ENCODE measurements around the gene FRMPD4. TPM values are rescaled to one million over a fixed set of nuclear protein-coding genes. Genes with fewer than 3 reads are reported as not detected.
A peak's percentile ranks its signal among the peaks of the same experiment; 100 is the strongest.

FRMPD4 gene
- total RNA-seq, 1 donor from 2014 or later, result 0.13 TPM

GRCh38 chrX:12332786-12333347, 194.6 kb downstream of the FRMPD4 start:
- intact Hi-C loops (cut with DNase I), result no loop called here
- DNase-seq (ENCODE audit: low spot score) (no peak), ATAC-seq (no peak)

- no peak for ATAC-seq
- intact Hi-C loops (cut with DNase I), result no loop called here
- DNase-seq (ENCODE audit: low spot score), result no peak
These were observed 201.6 kb downstream of the FRMPD4 start for GRCh38 chrX:12339921-12340320.

- no peak for DNase-seq (ENCODE audit: low spot score)
- ATAC-seq, result no peak
- intact Hi-C loops (cut with DNase I), result no loop called here
These were observed 206.7 kb downstream of the FRMPD4 start for GRCh38 chrX:12344954-12345353.

GRCh38 chrX:12349201-12349600, 210.9 kb downstream of the FRMPD4 start:
- DNase-seq (ENCODE audit: low spot score) (no peak), ATAC-seq (no peak)
- intact Hi-C loops (cut with DNase I), result no loop called here

- ATAC-seq (no peak), DNase-seq (ENCODE audit: low spot score) (no peak)
- intact Hi-C loops (cut with DNase I), result no loop called here
These were observed 214.6 kb downstream of the FRMPD4 start for GRCh38 chrX:12352922-12353321.

- no peak for ATAC-seq
- intact Hi-C loops (cut with DNase I), result no loop called here
These were observed 222.1 kb downstream of the FRMPD4 start for GRCh38 chrX:12360383-12360782.

GRCh38 chrX:12360986-12361598, 222.8 kb downstream of the FRMPD4 start:
- intact Hi-C loops (cut with DNase I), result no loop called here
- ATAC-seq (no peak), DNase-seq (ENCODE audit: low spot score) (no peak)

More at GRCh38 chrX:12360383-12360782, 222.1 kb downstream of the FRMPD4 start:
- DNase-seq (ENCODE audit: low spot score), result no peak

- ATAC-seq (no peak), DNase-seq (ENCODE audit: low spot score) (no peak)
- intact Hi-C loops (cut with DNase I), result no loop called here
These were observed 224.9 kb downstream of the FRMPD4 start for GRCh38 chrX:12363216-12363615.

- no peak for DNase-seq (ENCODE audit: low spot score)
- intact Hi-C loops (cut with DNase I), result no loop called here
- ATAC-seq, result no peak
These were observed 228.2 kb downstream of the FRMPD4 start for GRCh38 chrX:12366440-12366839.

GRCh38 chrX:12367254-12367653, 229.0 kb downstream of the FRMPD4 start:
- ATAC-seq (no peak), DNase-seq (ENCODE audit: low spot score) (no peak)
- intact Hi-C loops (cut with DNase I), result no loop called here

- peak; percentile 42 for ATAC-seq
- intact Hi-C loops (cut with DNase I), result no loop called here
- DNase-seq (ENCODE audit: low spot score), result no peak
These were observed 232.3 kb downstream of the FRMPD4 start for GRCh38 chrX:12370497-12370986.

GRCh38 chrX:12372111-12372510, 233.8 kb downstream of the FRMPD4 start:
- DNase-seq (ENCODE audit: low spot score) (no peak), ATAC-seq (no peak)
- intact Hi-C loops (cut with DNase I), result no loop called here

GRCh38 chrX:12374286-12374685, 236.0 kb downstream of the FRMPD4 start:
- DNase-seq (ENCODE audit: low spot score), result no peak
- intact Hi-C loops (cut with DNase I), result no loop called here
- no peak for ATAC-seq

GRCh38 chrX:12378253-12378652, 240.0 kb downstream of the FRMPD4 start:
- ATAC-seq (no peak), DNase-seq (ENCODE audit: low spot score) (no peak)
- intact Hi-C loops (cut with DNase I), result no loop called here

GRCh38 chrX:12378706-12379105, 240.4 kb downstream of the FRMPD4 start:
- ATAC-seq (no peak), DNase-seq (ENCODE audit: low spot score) (no peak)
- intact Hi-C loops (cut with DNase I), result no loop called here

GRCh38 chrX:12379671-12380070, 241.4 kb downstream of the FRMPD4 start:
- ATAC-seq (no peak), DNase-seq (ENCODE audit: low spot score) (no peak)
- intact Hi-C loops (cut with DNase I), result no loop called here

GRCh38 chrX:12383196-12383595, 244.9 kb downstream of the FRMPD4 start:
- ATAC-seq, result no peak
- DNase-seq (ENCODE audit: low spot score), result no peak
- intact Hi-C loops (cut with DNase I), result no loop called here

- DNase-seq (ENCODE audit: low spot score) (no peak), ATAC-seq (no peak)
- intact Hi-C loops (cut with DNase I), result no loop called here
These were observed 252.0 kb downstream of the FRMPD4 start for GRCh38 chrX:12390301-12390700.

- ATAC-seq (no peak), DNase-seq (ENCODE audit: low spot score) (no peak)
- intact Hi-C loops (cut with DNase I), result no loop called here
These were observed 258.3 kb downstream of the FRMPD4 start for GRCh38 chrX:12396584-12396983.

GRCh38 chrX:12400218-12400617, 261.9 kb downstream of the FRMPD4 start:
- DNase-seq (ENCODE audit: low spot score) (no peak), ATAC-seq (no peak)
- intact Hi-C loops (cut with DNase I), result no loop called here

- ATAC-seq (peak; percentile 64), DNase-seq (ENCODE audit: low spot score) (no peak)
- intact Hi-C loops (cut with DNase I), result no loop called here
These were observed 263.0 kb downstream of the FRMPD4 start for GRCh38 chrX:12401252-12401651.

All from sciatic nerve (tissue), 2 donors.